Activated CD4-positive, alpha-beta T cell treated with anti-CD3 and anti-CD28 coated beads for 36 hours (primary cell): Measurements from ENCODE around the gene PHF12. TPM values are rescaled to one million over a fixed set of nuclear protein-coding genes. Genes with fewer than 3 reads are reported as not detected.

Source experiments
- ATAC-seq: fragments of 200-7000 bp; cut with Tn5 transposase; one replicate; pipeline ENCODE4 v1.10.0; 2021; ENCODE audit warnings: mild to moderate bottlenecking, moderate library complexity
- CTCF ChIA-PET: fragments of 350-600 bp; sonication (Branson Sonifier 250); formaldehyde crosslinking; loops from one replicate; lab custom pipeline; 2021; ENCODE audit warnings: antibody characterized with exemption; lab: Charles Lee
- POLR2A ChIA-PET: fragments of 350-600 bp; sonication (Branson Sonifier 250); formaldehyde crosslinking; loops from one replicate; lab custom pipeline; 2021; ENCODE audit warnings: antibody characterized with exemption, inconsistent platforms; lab: Charles Lee
- DNase-seq: peaks from one replicate; pipeline ENCODE4 v3.0.0-alpha.2; 2020
- H3K27ac Mint-ChIP-seq: one replicate; pipeline ENCODE4 v1.8.0; 2021; ENCODE audit warnings: mixed read lengths
- H3K27me3 Mint-ChIP-seq: one replicate; pipeline ENCODE4 v1.8.0; 2021; ENCODE audit warnings: mixed read lengths
- H3K36me3 Mint-ChIP-seq: one replicate; pipeline ENCODE4 v1.8.0; 2021; ENCODE audit warnings: low read depth, mixed read lengths
- H3K4me1 Mint-ChIP-seq: one replicate; pipeline ENCODE4 v1.8.0; 2021; ENCODE audit warnings: mixed read lengths
- H3K4me3 Mint-ChIP-seq: one replicate; pipeline ENCODE4 v1.8.0; 2021; ENCODE audit warnings: mild to moderate bottlenecking, moderate library complexity, mixed read lengths
- H3K9me3 Mint-ChIP-seq: one replicate; pipeline ENCODE4 v1.8.0; 2021; ENCODE audit warnings: low read depth, mixed read lengths
- intact Hi-C, 2 experiments: fragments of 100-400 bp; cut with DNase I in 1 of 2; cut with micrococcal nuclease in 1 of 2; formaldehyde crosslinking; loops; one replicate each; pipeline versions ENCODE4 v1.14.2 to v1.15.1; 2022 to 2024; cut with DNase I, micrococcal nuclease
- total RNA-seq, 2 experiments: library from RNA; stranded (reverse); gene quantifications; one replicate each; pipeline ENCODE4 v1.2.3, GENCODE V29; 2021

PHF12 gene
- 10 to 100 TPM; 48.6 to 52.3 TPM for total RNA-seq

GRCh38 chr17:28951428-28951990 is at the start of gene PHF12:
TSS of gene PHF12 (minus strand) at chr17:28951518. CDS start at chr17:28950960, 558 bp downstream.
- ATAC-seq (peak; percentile 70), DNase-seq (peak; percentile 100)
- H3K4me3 Mint-ChIP-seq, result no peak within 1 kb of the TSS
- ChIA-PET CTCF (interaction anchor here (0.5 to 5.9 kb wide), 21 partner anchors 8 to 564 kb away, joined by 3 to 94 read pairs (median 3); partner anchors contain the start of genes NEK8, RPL23A, SDF2 and SUPT6H), POLR2A (interaction anchor here (0.5 to 1.6 kb wide), 10 partner anchors 24 to 380 kb away, joined by 3 to 19 read pairs (median 4); partner anchors contain the start of genes NEK8, PIGS, RPL23A and SDF2)
- H3K4me1 Mint-ChIP-seq, result peaks cover 23% of the 10 kb centered on the region
- intact Hi-C loops, result loop anchor here (1.0 to 5.0 kb wide), 11 partner anchors 94 to 666 kb away; partner anchors contain the start of genes BLTP2 (in 2 of the 2), SUPT6H (in 2 of the 2), TRAF4 (in 2 of the 2) and ERAL1 (in 1 of the 2)
- H3K36me3 Mint-ChIP-seq, result peaks cover 28% of the 10 kb centered on the region
- H3K27ac Mint-ChIP-seq, result peak within 1 kb of the TSS; percentile 93
- no peaks in the 10 kb centered on the region for H3K9me3 Mint-ChIP-seq
- H3K27me3 Mint-ChIP-seq, result no peaks in the 10 kb centered on the region

- no peaks in the 10 kb centered on the region for H3K9me3 Mint-ChIP-seq
- intact Hi-C loops, result no loop called here
- H3K36me3 Mint-ChIP-seq, result no peaks in the 10 kb centered on the region
- ATAC-seq (no peak), DNase-seq (no peak)
- H3K27me3 Mint-ChIP-seq, result peaks cover 26% of the 10 kb centered on the region
- ChIA-PET POLR2A (interaction anchor here (0.7 kb wide), 1 partner anchor 14 kb away, joined by 3 read pairs; no protein-coding TSS in a partner anchor), CTCF (interaction anchor here (0.6 to 1.1 kb wide), 3 partner anchors 9 to 179 kb away, joined by 3 read pairs; partner anchors contain the start of gene MYO18A)
- no peak overlapping the region for H3K4me3 Mint-ChIP-seq
- no peak overlapping the region for H3K27ac Mint-ChIP-seq
- peaks cover 2% of the 10 kb centered on the region for H3K4me1 Mint-ChIP-seq
Observed at GRCh38 chr17:29000973-29001372, 49.7 kb upstream of the PHF12 start.

GRCh38 chr17:28999206-28999605 is 47.9 kb upstream of the PHF12 start:
- Mint-ChIP-seq H3K27me3 (peaks cover 19% of the 10 kb centered on the region), H3K4me1 (no peaks in the 10 kb centered on the region), H3K4me3 (no peak overlapping the region), H3K9me3 (no peaks in the 10 kb centered on the region), H3K27ac (no peak overlapping the region), H3K36me3 (no peaks in the 10 kb centered on the region)
- ChIA-PET POLR2A (no interaction called here), CTCF (interaction anchor here (0.9 to 1.1 kb wide), 2 partner anchors 14 to 117 kb away, joined by 3 to 4 read pairs; no protein-coding TSS in a partner anchor)
- DNase-seq (no peak), ATAC-seq (no peak)
- intact Hi-C loops, result no loop called here

GRCh38 chr17:28997806-28998205 is 46.5 kb upstream of the PHF12 start:
- Mint-ChIP-seq H3K9me3 (no peaks in the 10 kb centered on the region), H3K4me1 (no peaks in the 10 kb centered on the region), H3K27ac (no peak overlapping the region), H3K36me3 (no peaks in the 10 kb centered on the region), H3K27me3 (peaks cover 10% of the 10 kb centered on the region), H3K4me3 (no peak overlapping the region)
- ATAC-seq (no peak), DNase-seq (no peak)
- CTCF ChIA-PET, result no interaction called here
- POLR2A ChIA-PET, result no interaction called here
- intact Hi-C loops, result no loop called here

GRCh38 chr17:28996554-28997096 is 45.3 kb upstream of the PHF12 start:
- ATAC-seq, result no peak
- Mint-ChIP-seq H3K27me3 (peaks cover 8% of the 10 kb centered on the region), H3K4me1 (no peaks in the 10 kb centered on the region), H3K9me3 (no peaks in the 10 kb centered on the region), H3K4me3 (no peak overlapping the region), H3K27ac (no peak overlapping the region), H3K36me3 (no peaks in the 10 kb centered on the region)
- POLR2A ChIA-PET, result no interaction called here
- CTCF ChIA-PET, result interaction anchor here (2.1 kb wide), 1 partner anchor 120 kb away, joined by 8 read pairs; no protein-coding TSS in a partner anchor
- intact Hi-C loops, result no loop called here
- DNase-seq, result no peak

- H3K4me3 Mint-ChIP-seq, result no peak overlapping the region
- DNase-seq, result no peak
- peaks cover 8% of the 10 kb centered on the region for H3K27me3 Mint-ChIP-seq
- no peaks in the 10 kb centered on the region for H3K4me1 Mint-ChIP-seq
- no peak overlapping the region for H3K27ac Mint-ChIP-seq
- H3K9me3 Mint-ChIP-seq, result no peaks in the 10 kb centered on the region
- ChIA-PET CTCF (interaction anchor here (0.8 to 1.2 kb wide), 3 partner anchors 8 to 125 kb away, joined by 3 to 4 read pairs (median 4); no protein-coding TSS in a partner anchor), POLR2A (no interaction called here)
- intact Hi-C loops, result no loop called here
- no peak for ATAC-seq
- H3K36me3 Mint-ChIP-seq, result no peaks in the 10 kb centered on the region
Observed at GRCh38 chr17:28993645-28994426, 42.5 kb upstream of the PHF12 start.

- POLR2A ChIA-PET, result no interaction called here
- Mint-ChIP-seq H3K27me3 (peaks cover 5% of the 10 kb centered on the region), H3K36me3 (no peaks in the 10 kb centered on the region), H3K4me1 (no peaks in the 10 kb centered on the region), H3K4me3 (no peak overlapping the region), H3K27ac (no peak overlapping the region), H3K9me3 (no peaks in the 10 kb centered on the region)
- intact Hi-C loops, result no loop called here
- CTCF ChIA-PET, result interaction anchor here (0.8 to 1.2 kb wide), 5 partner anchors 8 to 126 kb away, joined by 3 to 6 read pairs (median 4); no protein-coding TSS in a partner anchor
- ATAC-seq (no peak), DNase-seq (no peak)
Observed at GRCh38 chr17:28992625-28993600, 41.6 kb upstream of the PHF12 start.

GRCh38 chr17:28992185-28992584 is 40.9 kb upstream of the PHF12 start:
- ATAC-seq, result no peak
- no peak overlapping the region for H3K4me3 Mint-ChIP-seq
- H3K9me3 Mint-ChIP-seq, result no peaks in the 10 kb centered on the region
- H3K36me3 Mint-ChIP-seq, result no peaks in the 10 kb centered on the region
- CTCF ChIA-PET, result interaction anchor here (0.6 to 1.2 kb wide), 8 partner anchors 9 to 229 kb away, joined by 3 to 6 read pairs (median 3); no protein-coding TSS in a partner anchor
- H3K4me1 Mint-ChIP-seq, result no peaks in the 10 kb centered on the region
- H3K27ac Mint-ChIP-seq, result no peak overlapping the region
- peaks cover 5% of the 10 kb centered on the region for H3K27me3 Mint-ChIP-seq
- intact Hi-C loops, result no loop called here
- DNase-seq, result no peak
- POLR2A ChIA-PET, result no interaction called here

- ATAC-seq, result no peak
- H3K27ac Mint-ChIP-seq, result no peak overlapping the region
- H3K9me3 Mint-ChIP-seq, result no peaks in the 10 kb centered on the region
- intact Hi-C loops, result no loop called here
- peaks cover 4% of the 10 kb centered on the region for H3K27me3 Mint-ChIP-seq
- no peak overlapping the region for H3K4me3 Mint-ChIP-seq
- CTCF ChIA-PET, result interaction anchor here (0.6 to 1.2 kb wide), 7 partner anchors 9 to 228 kb away, joined by 3 to 4 read pairs (median 3); no protein-coding TSS in a partner anchor
- no peak for DNase-seq
- H3K36me3 Mint-ChIP-seq, result no peaks in the 10 kb centered on the region
- POLR2A ChIA-PET, result no interaction called here
- H3K4me1 Mint-ChIP-seq, result no peaks in the 10 kb centered on the region
Observed at GRCh38 chr17:28991779-28992178, 40.5 kb upstream of the PHF12 start.

- Mint-ChIP-seq H3K27ac (no peak overlapping the region), H3K4me3 (no peak overlapping the region), H3K9me3 (no peaks in the 10 kb centered on the region), H3K4me1 (no peaks in the 10 kb centered on the region), H3K36me3 (no peaks in the 10 kb centered on the region), H3K27me3 (no peaks in the 10 kb centered on the region)
- ChIA-PET CTCF (no interaction called here), POLR2A (no interaction called here)
- DNase-seq (no peak), ATAC-seq (no peak)
- intact Hi-C loops, result no loop called here
Observed at GRCh38 chr17:28989028-28989427, 37.7 kb upstream of the PHF12 start.
